ENCODE measurements around the gene TNKS1BP1. TPM values are rescaled to one million over a fixed set of nuclear protein-coding genes. Genes with fewer than 3 reads are reported as not detected.

The TNKS1BP1 gene
- total RNA-seq, 1 experiment from 2014 or later = 94.6 TPM

DNA sequence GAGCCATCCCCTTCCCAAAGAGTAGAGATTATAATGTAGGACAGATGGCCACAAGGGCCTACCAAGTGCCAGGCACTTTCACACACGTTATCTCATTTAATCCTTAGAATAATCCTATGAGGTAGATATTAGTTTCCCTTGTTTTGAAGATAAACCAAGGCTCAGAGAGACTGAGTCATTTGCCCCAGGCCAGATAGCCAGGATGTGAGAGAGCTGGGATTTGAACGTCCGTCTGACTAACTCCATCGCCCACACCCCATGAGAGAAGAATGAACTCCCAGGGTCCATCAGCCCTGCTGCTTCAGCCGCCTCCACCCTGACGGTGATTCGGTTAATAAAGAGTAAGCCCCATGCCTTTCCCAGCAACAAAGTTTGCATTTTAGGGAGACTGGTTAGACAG is 45.5 kb upstream of the TNKS1BP1 start:
- H3K27ac ChIP-seq (ENCODE audit: low read length) = no peak overlapping the region
- DNase-seq (ENCODE audit: low read depth, low spot score) = no peak
- in situ Hi-C loops (cut with HindIII; ENCODE audit: low pct_unique_long_range_greater_than_20kb, low sequenced_read_pairs) = no loop called here
- no peak for ATAC-seq
- POLR2A ChIA-PET = interaction anchor here (0.6 kb wide), 1 partner anchor 203 kb away, joined by 13 read pairs; no protein-coding TSS in a partner anchor
- H3K36me3 ChIP-seq (ENCODE audit: control insufficient read depth, insufficient read depth, low read length) = no peaks in the 10 kb centered on the region
- CTCF ChIA-PET = no interaction called here
- no peak overlapping the region for H3K4me3 ChIP-seq (ENCODE audit: low read depth in 2 of 2, low read length in 2 of 2)
- H3K27me3 ChIP-seq (ENCODE audit: control insufficient read depth, insufficient read depth, low read length) = peaks cover 3% of the 10 kb centered on the region; the same call in 1 of the 2 replicates
- no peaks in the 10 kb centered on the region for H3K4me1 ChIP-seq (ENCODE audit: control insufficient read depth, insufficient read depth, low read length)
- H3K9me3 ChIP-seq (ENCODE audit: control insufficient read depth, insufficient read depth, low read depth, low read length) = no peaks in the 10 kb centered on the region
- BruUV-seq (replicated peaks) = no TSS peak
- intact Hi-C loops (cut with micrococcal nuclease; ENCODE audit: unreplicated experiment) = no loop called here
- TF ChIP-seq SIN3A (IDR thresholded peaks at IDR 0.05; ENCODE audit: borderline replicate concordance, insufficient read depth, low read depth, low read length) (no peak), TCF7L2 (IDR thresholded peaks at IDR 0.05; ENCODE audit: low read depth, low read length) (no peak), POLR2AphosphoS5 (IDR thresholded peaks at IDR 0.05; ENCODE audit: low read depth, low read length) (no peak)
- TF ChIP-seq, protein P1, sequence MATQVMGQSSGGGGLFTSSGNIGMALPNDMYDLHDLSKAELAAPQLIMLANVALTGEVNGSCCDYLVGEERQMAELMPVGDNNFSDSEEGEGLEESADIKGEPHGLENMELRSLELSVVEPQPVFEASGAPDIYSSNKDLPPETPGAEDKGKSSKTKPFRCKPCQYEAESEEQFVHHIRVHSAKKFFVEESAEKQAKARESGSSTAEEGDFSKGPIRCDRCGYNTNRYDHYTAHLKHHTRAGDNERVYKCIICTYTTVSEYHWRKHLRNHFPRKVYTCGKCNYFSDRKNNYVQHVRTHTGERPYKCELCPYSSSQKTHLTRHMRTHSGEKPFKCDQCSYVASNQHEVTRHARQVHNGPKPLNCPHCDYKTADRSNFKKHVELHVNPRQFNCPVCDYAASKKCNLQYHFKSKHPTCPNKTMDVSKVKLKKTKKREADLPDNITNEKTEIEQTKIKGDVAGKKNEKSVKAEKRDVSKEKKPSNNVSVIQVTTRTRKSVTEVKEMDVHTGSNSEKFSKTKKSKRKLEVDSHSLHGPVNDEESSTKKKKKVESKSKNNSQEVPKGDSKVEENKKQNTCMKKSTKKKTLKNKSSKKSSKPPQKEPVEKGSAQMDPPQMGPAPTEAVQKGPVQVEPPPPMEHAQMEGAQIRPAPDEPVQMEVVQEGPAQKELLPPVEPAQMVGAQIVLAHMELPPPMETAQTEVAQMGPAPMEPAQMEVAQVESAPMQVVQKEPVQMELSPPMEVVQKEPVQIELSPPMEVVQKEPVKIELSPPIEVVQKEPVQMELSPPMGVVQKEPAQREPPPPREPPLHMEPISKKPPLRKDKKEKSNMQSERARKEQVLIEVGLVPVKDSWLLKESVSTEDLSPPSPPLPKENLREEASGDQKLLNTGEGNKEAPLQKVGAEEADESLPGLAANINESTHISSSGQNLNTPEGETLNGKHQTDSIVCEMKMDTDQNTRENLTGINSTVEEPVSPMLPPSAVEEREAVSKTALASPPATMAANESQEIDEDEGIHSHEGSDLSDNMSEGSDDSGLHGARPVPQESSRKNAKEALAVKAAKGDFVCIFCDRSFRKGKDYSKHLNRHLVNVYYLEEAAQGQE (IDR thresholded peaks at IDR 0.05; ENCODE audit: insufficient read depth in 1 of 2, low read depth in 2 of 2, low read length in 1 of 2) = no peak
- TF ChIP-seq, protein P2, sequence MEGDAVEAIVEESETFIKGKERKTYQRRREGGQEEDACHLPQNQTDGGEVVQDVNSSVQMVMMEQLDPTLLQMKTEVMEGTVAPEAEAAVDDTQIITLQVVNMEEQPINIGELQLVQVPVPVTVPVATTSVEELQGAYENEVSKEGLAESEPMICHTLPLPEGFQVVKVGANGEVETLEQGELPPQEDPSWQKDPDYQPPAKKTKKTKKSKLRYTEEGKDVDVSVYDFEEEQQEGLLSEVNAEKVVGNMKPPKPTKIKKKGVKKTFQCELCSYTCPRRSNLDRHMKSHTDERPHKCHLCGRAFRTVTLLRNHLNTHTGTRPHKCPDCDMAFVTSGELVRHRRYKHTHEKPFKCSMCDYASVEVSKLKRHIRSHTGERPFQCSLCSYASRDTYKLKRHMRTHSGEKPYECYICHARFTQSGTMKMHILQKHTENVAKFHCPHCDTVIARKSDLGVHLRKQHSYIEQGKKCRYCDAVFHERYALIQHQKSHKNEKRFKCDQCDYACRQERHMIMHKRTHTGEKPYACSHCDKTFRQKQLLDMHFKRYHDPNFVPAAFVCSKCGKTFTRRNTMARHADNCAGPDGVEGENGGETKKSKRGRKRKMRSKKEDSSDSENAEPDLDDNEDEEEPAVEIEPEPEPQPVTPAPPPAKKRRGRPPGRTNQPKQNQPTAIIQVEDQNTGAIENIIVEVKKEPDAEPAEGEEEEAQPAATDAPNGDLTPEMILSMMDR (IDR thresholded peaks at IDR 0.05) = no peak

DNA sequence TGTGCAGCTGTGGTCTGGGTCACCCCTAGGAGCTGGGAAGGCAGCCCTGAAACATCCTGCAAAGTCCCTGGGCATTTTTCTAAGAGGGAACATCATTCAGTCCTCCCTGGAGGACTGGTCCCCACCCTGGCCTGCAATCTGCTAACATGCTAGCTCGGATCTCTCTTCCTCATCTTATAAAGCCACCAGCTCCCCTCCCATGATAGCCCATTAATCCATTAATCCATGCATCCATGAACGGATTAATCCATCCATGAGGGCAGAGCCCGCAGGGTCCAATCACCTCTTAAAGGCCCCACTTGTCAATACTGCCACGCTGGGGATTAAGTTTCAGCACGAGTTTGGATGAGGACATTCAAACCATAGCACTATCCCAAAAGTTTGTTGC is 44.1 kb upstream of the TNKS1BP1 start:
- no TSS peak for BruUV-seq (replicated peaks)
- DNase-seq (ENCODE audit: low read depth, low spot score) (no peak), ATAC-seq (no peak)
- CTCF ChIA-PET = no interaction called here
- H3K27me3 ChIP-seq (ENCODE audit: control insufficient read depth, insufficient read depth, low read length) = peaks cover 3% of the 10 kb centered on the region; the same call in 1 of the 2 replicates
- H3K4me1 ChIP-seq (ENCODE audit: control insufficient read depth, insufficient read depth, low read length) = no peaks in the 10 kb centered on the region
- H3K27ac ChIP-seq (ENCODE audit: low read length) = no peak overlapping the region
- no peaks in the 10 kb centered on the region for H3K36me3 ChIP-seq (ENCODE audit: control insufficient read depth, insufficient read depth, low read length)
- no peak overlapping the region for H3K4me3 ChIP-seq (ENCODE audit: low read depth in 2 of 2, low read length in 2 of 2)
- TF ChIP-seq, protein P1 (IDR thresholded peaks at IDR 0.05; ENCODE audit: insufficient read depth in 1 of 2, low read depth in 2 of 2, low read length in 1 of 2) = no peak
- TF ChIP-seq TCF7L2 (IDR thresholded peaks at IDR 0.05; ENCODE audit: low read depth, low read length) = no peak
- TF ChIP-seq, protein P2 (IDR thresholded peaks at IDR 0.05) = no peak
- no peak for TF ChIP-seq SIN3A (IDR thresholded peaks at IDR 0.05; ENCODE audit: borderline replicate concordance, insufficient read depth, low read depth, low read length)
- TF ChIP-seq POLR2AphosphoS5 (IDR thresholded peaks at IDR 0.05; ENCODE audit: low read depth, low read length) = no peak
- H3K9me3 ChIP-seq (ENCODE audit: control insufficient read depth, insufficient read depth, low read depth, low read length) = no peaks in the 10 kb centered on the region
- in situ Hi-C loops (cut with HindIII; ENCODE audit: low pct_unique_long_range_greater_than_20kb, low sequenced_read_pairs) = no loop called here
- POLR2A ChIA-PET = no interaction called here
- intact Hi-C loops (cut with micrococcal nuclease; ENCODE audit: unreplicated experiment) = no loop called here
